Measurements from ENCODE around the gene KHDRBS2. TPM values are rescaled to one million over a fixed set of nuclear protein-coding genes. Genes with fewer than 3 reads are reported as not detected.

Gene KHDRBS2
- polyA plus RNA-seq, 1 donor (not counting 4 experiments of a cell fraction or from before 2014, with no cell fraction given), result not detected

GRCh38 chr6:62286470-62286843 is 432 bp upstream of the KHDRBS2 start:
- no peaks in the 10 kb centered on the region for H3K9me1 ChIP-seq (ENCODE audit: control insufficient read depth, extremely low read depth, insufficient read depth, low read length)
- dilution Hi-C loops (cut with MboI; ENCODE audit: extremely low pct_ligation_motif_present, low sequenced_read_pairs), result no loop called here
- no peak overlapping the region for H3K9ac ChIP-seq (ENCODE audit: control insufficient read depth, extremely low read depth, insufficient read depth, low read length)
- no peak overlapping the region for H2AFZ ChIP-seq (ENCODE audit: control insufficient read depth, low read length)
- TF ChIP-seq EZH2 (IDR thresholded peaks at IDR 0.05; ENCODE audit: low read length), result no peak
- TF ChIP-seq, protein P1, sequence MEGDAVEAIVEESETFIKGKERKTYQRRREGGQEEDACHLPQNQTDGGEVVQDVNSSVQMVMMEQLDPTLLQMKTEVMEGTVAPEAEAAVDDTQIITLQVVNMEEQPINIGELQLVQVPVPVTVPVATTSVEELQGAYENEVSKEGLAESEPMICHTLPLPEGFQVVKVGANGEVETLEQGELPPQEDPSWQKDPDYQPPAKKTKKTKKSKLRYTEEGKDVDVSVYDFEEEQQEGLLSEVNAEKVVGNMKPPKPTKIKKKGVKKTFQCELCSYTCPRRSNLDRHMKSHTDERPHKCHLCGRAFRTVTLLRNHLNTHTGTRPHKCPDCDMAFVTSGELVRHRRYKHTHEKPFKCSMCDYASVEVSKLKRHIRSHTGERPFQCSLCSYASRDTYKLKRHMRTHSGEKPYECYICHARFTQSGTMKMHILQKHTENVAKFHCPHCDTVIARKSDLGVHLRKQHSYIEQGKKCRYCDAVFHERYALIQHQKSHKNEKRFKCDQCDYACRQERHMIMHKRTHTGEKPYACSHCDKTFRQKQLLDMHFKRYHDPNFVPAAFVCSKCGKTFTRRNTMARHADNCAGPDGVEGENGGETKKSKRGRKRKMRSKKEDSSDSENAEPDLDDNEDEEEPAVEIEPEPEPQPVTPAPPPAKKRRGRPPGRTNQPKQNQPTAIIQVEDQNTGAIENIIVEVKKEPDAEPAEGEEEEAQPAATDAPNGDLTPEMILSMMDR (optimal IDR thresholded peaks at IDR 0.05 in 1 of 3, IDR thresholded peaks at IDR 0.05 in 1 of 3, conservative IDR thresholded peaks at IDR 0.05 in 1 of 3; ENCODE audit: extremely low read depth in 1 of 3, insufficient read depth in 2 of 3, low read length in 3 of 3), result no peak
- H3K27me3 ChIP-seq (ENCODE audit: control insufficient read depth, extremely low read depth, insufficient read depth, low read length), result peaks cover 11% of the 10 kb centered on the region
- H3K4me2 ChIP-seq (ENCODE audit: control insufficient read depth, extremely low read depth, insufficient read depth, low read depth, low read length), result no peak overlapping the region
- no peaks in the 10 kb centered on the region for H4K20me1 ChIP-seq (ENCODE audit: control insufficient read depth, extremely low read depth, insufficient read depth, low read length)
- H3K79me2 ChIP-seq (ENCODE audit: control insufficient read depth, insufficient read depth, low read length), result no peaks in the 10 kb centered on the region
- no peak for DNase-seq (ENCODE audit: low read depth, low spot score)
- H3K36me3 ChIP-seq (ENCODE audit: control insufficient read depth in 2 of 2, extremely low read depth in 1 of 2, insufficient read depth in 2 of 2, low read length in 2 of 2), result no peaks in the 10 kb centered on the region
- FAIRE-seq, result no peak
- H3K9me3 ChIP-seq (ENCODE audit: control insufficient read depth, low read depth, low read length), result no peaks in the 10 kb centered on the region
- no peak overlapping the region for H3K4me3 ChIP-seq (ENCODE audit: control insufficient read depth in 2 of 3, extremely low read depth in 1 of 3, insufficient read depth in 2 of 3, low read depth in 1 of 3, low read length in 3 of 3)
- H3K4me1 ChIP-seq (ENCODE audit: control insufficient read depth, extremely low read depth, insufficient read depth, low read length), result no peaks in the 10 kb centered on the region
- no peak overlapping the region for H3K27ac ChIP-seq (ENCODE audit: control insufficient read depth, insufficient read depth, low read length)

DNA sequence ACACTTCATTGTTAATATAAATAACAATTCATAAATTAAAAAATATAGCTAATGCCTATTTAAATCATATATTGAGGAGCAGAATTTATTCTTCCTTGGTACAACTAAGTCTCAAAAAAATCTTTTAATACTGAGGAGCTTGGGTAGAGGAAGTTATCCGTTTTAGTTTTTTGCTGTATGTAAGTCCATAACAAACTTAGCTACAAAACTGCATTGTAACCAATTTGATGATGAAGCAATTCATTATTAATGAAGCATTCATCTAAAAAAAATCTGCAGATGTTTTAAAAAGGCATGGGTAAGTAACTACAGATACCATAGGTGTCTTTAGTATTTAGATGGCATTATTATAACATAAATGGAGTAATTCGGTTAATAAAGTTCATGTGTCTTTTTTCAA is 1.3 kb downstream of the KHDRBS2 start:
- H3K27me3 ChIP-seq (ENCODE audit: control insufficient read depth, extremely low read depth, insufficient read depth, low read length), result peaks cover 11% of the 10 kb centered on the region
- no peak overlapping the region for H2AFZ ChIP-seq (ENCODE audit: control insufficient read depth, low read length)
- DNase-seq (ENCODE audit: low read depth, low spot score) (no peak), FAIRE-seq (no peak)
- H3K27ac ChIP-seq (ENCODE audit: control insufficient read depth, insufficient read depth, low read length), result no peak overlapping the region
- no peaks in the 10 kb centered on the region for H3K9me1 ChIP-seq (ENCODE audit: control insufficient read depth, extremely low read depth, insufficient read depth, low read length)
- no peaks in the 10 kb centered on the region for H3K79me2 ChIP-seq (ENCODE audit: control insufficient read depth, insufficient read depth, low read length)
- no peaks in the 10 kb centered on the region for H4K20me1 ChIP-seq (ENCODE audit: control insufficient read depth, extremely low read depth, insufficient read depth, low read length)
- no peak overlapping the region for H3K4me2 ChIP-seq (ENCODE audit: control insufficient read depth, extremely low read depth, insufficient read depth, low read depth, low read length)
- dilution Hi-C loops (cut with MboI; ENCODE audit: extremely low pct_ligation_motif_present, low sequenced_read_pairs), result no loop called here
- H3K9ac ChIP-seq (ENCODE audit: control insufficient read depth, extremely low read depth, insufficient read depth, low read length), result no peak overlapping the region
- H3K4me1 ChIP-seq (ENCODE audit: control insufficient read depth, extremely low read depth, insufficient read depth, low read length), result no peaks in the 10 kb centered on the region
- no peak overlapping the region for H3K4me3 ChIP-seq (ENCODE audit: control insufficient read depth in 2 of 3, extremely low read depth in 1 of 3, insufficient read depth in 2 of 3, low read depth in 1 of 3, low read length in 3 of 3)
- no peaks in the 10 kb centered on the region for H3K9me3 ChIP-seq (ENCODE audit: control insufficient read depth, low read depth, low read length)
- H3K36me3 ChIP-seq (ENCODE audit: control insufficient read depth in 2 of 2, extremely low read depth in 1 of 2, insufficient read depth in 2 of 2, low read length in 2 of 2), result no peaks in the 10 kb centered on the region
- no peak for TF ChIP-seq EZH2 (IDR thresholded peaks at IDR 0.05; ENCODE audit: low read length)
- TF ChIP-seq, protein P1 (optimal IDR thresholded peaks at IDR 0.05 in 1 of 3, IDR thresholded peaks at IDR 0.05 in 1 of 3, conservative IDR thresholded peaks at IDR 0.05 in 1 of 3; ENCODE audit: extremely low read depth in 1 of 3, insufficient read depth in 2 of 3, low read length in 3 of 3), result no peak
